IMR-90 (cell line): ENCODE data around the gene LIPE.

Experiments used
- BHLHE40 ChIP-seq: fragments of 150-350 bp; IDR thresholded peaks from 2 replicates; pipeline ENCODE4 v1.6.1; 2016; ENCODE audit warnings: mild to moderate bottlenecking, low read depth, low read length
- CEBPB ChIP-seq: IDR thresholded peaks from 2 replicates; pipeline ENCODE4 v1.6.1; 2012; ENCODE audit warnings: low read depth, low read length, improper control_type of control experiment
- CTCF ChIP-seq: conservative IDR thresholded peaks from 2 replicates; pipeline ENCODE4 v1.5.1; 2012; ENCODE audit warnings: mild to moderate bottlenecking, low read depth, low read length, improper control_type of control experiment
- MAFK ChIP-seq: IDR thresholded peaks from 2 replicates; pipeline ENCODE4 v1.6.1; 2012; ENCODE audit warnings: low read depth, low read length, improper control_type of control experiment
- MAZ ChIP-seq: IDR thresholded peaks from 2 replicates; pipeline ENCODE4 v1.6.1; 2012; ENCODE audit warnings: low read depth, mild to moderate bottlenecking, low read length, improper control_type of control experiment, moderate library complexity, borderline replicate concordance
- MXI1 ChIP-seq: IDR thresholded peaks from 2 replicates; pipeline ENCODE4 v1.6.1; 2012; ENCODE audit warnings: low read depth, mild to moderate bottlenecking, low read length, moderate library complexity, borderline replicate concordance
- POLR2A ChIP-seq: IDR thresholded peaks from 2 replicates; pipeline ENCODE4 v1.6.1; 2012; ENCODE audit warnings: mild to moderate bottlenecking, low read depth, low read length
- RAD21 ChIP-seq: IDR thresholded peaks from 2 replicates; pipeline ENCODE4 v1.6.1; 2012; ENCODE audit warnings: low read length, improper control_type of control experiment
- USF2 ChIP-seq: fragments of 150-350 bp; IDR thresholded peaks from 2 replicates; pipeline ENCODE4 v1.6.1; 2017; ENCODE audit warnings: mild to moderate bottlenecking, antibody characterized with exemption, low read length, low read depth

DNA sequence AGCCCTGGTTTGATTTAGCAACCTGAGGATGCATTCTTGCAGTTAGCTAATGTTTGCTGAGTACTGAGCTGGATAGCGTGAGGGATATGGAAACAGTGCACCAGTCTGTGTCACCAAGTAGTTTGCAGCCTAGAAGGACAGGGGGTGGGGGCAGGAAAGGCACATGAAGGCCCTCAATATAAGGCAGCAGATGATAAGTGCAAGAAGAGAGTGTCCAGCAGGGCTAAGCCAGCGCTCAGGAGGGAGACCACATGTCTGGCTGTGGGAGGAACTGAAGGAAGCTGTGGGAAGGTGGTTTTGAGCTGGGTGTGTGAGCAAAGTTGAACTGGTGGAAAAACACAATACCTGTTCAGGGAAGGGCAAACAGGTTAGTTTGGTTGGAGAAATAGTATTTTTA lies 13.9 kb upstream of the LIPE start:
- TF ChIP-seq CTCF (no peak), POLR2A (no peak), MAZ (no peak), MXI1 (no peak), RAD21 (no peak), CEBPB (no peak), BHLHE40 (no peak), MAFK (no peak), USF2 (no peak)
